NCI-H2029 treated with DMSO at 0.1 percent for 48 hours (cell line): ENCODE measurements around the gene ESAM.

ENCODE experiments used
- DNase-seq: peaks from one replicate; lab custom pipeline; 2025; lab: John Stamatoyannopoulos, UW

ESAM gene

DNA sequence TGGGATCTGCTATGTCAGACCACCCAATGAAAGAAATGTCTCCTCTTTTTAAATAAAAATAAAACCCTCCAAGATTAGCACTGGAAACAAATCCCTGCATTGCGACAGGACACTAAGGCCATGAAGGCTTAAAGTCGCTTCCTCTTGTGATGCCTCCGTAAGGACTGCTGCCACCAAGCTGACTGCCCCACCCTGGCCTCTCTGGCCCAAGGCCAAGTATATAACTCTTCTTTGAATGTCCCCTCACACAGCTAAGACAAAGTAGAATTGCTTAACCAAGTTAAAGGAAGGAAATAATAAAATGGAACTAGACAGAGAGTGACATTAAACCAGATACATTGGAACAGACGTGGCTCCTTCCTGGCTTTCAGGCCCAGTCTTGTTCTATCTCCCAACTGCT, 29.9 kb downstream of the ESAM start:
- DNase-seq = no peak

DNA sequence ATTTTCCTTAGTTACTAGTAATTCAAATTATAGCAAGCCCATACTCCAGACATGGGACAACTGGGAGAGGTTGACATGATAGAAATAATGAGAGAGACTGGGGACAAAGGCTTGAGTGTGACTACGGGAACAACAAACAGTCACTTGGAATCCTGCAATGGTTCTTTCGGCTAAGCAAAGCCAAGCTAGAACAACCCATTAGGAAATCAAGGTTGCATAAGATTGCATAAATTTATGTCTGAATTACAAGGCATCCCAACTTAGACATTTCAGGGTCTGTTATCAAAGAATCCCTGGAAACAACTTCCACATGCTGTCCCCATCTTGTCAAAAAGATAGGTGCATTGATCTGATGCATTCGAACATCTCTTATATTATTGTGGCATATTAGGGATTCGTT, 32.5 kb downstream of the ESAM start:
- no peak for DNase-seq

GRCh38 chr11:124728134-124728533, 34.0 kb downstream of the ESAM start:
- no peak for DNase-seq

GRCh38 chr11:124727474-124727873, 34.6 kb downstream of the ESAM start:
- no peak for DNase-seq

DNA sequence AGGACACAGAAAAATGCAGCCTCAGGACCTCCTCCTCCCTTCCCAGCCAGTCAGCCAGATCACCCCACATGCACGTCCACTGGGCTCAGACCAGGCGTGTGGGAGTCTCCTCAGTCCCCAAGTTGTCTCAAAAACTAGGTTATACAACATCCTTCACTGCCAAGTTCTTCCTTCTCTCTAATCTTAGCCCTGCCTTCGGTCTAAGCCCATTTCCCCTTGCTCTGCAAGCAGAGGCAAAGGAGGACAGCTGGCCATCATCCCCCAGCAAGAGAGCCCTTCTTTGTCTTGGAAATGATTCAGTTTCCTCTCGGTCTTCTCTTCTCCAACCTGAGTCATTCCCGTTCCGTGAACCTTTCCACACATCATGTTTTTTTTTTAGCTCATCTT, 36.4 kb downstream of the ESAM start:
- DNase-seq = no peak

DNA sequence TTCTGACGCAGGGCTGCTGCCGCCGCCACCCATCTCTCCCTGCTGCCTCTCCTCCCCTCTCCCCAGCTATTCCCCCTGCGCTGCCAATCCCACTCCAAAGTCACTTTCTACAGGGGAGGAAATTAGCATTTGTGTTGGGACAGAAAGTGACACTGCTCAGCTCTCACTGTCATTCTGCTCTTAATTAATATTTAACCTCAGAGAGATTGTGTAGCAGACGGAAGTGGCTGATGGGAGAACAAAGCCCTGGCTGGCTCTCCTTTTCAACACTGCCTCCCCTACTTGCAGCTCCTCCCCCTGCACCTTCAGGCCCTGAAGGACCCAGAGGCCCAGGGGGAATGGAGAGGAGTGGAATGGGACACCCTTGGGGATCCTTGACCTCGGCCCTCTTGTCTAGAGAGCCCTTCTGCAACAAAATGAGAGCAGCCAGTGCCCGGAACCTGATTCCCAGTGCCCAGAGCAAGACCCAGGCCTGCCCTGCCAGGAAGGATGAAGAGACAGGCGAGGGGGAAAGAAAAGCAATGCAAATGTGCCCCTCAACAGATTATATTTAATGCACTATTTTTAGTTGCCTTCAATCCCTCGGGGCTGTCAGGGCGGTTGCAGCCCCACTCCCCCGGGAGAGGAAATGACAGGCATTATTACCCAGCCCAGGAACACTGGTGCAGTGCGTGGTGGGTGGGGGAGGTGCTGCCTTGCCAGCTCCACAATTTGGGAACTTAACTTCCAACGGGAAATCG, 36.9 kb downstream of the ESAM start:
- DNase-seq = no peak

GRCh38 chr11:124722176-124722575, 39.9 kb downstream of the ESAM start:
- DNase-seq = no peak

DNA sequence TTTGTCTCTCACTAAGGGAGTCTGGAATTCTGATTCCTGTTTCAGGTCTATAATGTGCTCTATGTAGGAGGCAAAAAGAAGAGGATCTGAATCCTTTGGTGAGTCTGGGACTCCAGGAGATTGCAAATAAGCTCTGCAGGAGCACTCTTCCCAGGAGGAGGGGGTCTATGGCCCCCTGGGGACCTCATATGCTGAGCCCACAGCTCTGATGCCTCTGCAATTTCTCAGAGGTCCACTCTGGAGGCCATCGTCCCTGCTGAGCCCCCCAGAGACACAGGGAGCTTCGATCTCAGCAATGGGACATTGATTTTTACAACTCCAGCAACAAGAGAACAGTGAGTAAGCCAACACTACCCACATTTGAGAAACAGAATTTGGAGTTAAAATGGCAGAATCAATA, 42.6 kb downstream of the ESAM start:
- DNase-seq = no peak

- DNase-seq = no peak
Observed at GRCh38 chr11:124718801-124719200, 43.3 kb downstream of the ESAM start.

DNA sequence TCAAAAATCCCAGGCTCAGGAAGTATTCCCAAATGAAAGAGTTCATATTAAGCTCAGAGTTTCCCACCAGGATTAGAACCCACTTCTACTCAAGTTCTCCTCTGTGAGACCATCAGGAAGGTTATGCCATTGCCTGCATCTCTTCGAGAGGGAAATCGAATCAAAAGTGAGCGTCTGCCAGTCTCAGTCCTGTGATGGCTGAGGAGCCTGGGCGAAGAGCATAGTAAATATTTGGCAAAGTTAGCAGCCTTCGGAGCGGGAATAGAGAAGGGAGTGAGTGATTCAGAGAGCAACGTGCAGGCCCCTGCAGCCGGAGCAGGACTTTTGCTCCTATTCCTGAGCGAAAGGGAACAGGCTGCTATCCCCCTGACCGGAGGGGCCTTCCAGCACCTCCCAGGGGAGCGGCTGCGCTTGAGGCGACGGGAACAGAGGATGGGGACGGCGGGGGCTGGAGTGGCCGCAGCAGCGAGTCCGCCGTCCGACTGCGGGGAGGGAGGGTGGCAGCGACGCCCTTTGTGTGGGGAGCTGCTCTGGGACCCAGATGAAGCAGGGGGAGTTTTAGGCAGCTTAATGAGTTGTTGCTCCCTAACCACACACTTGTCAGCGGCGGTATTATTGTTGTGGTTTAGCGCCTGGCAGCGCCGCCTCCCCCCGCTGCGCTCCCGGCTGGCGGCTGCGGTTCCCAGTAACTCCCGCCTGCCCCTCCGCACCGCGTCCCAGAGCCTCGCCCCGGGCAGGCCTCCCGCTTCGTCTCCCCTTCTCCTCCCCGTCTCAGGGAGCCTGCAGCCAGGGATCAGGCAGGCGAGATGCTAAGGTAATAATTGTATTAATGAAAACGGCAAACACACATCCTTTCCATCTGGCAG, 44.1 kb downstream of the ESAM start:
- DNase-seq = peak; percentile 1

- no peak for DNase-seq
Observed at GRCh38 chr11:124717421-124717785, 44.7 kb downstream of the ESAM start.

GRCh38 chr11:124716591-124716990, 45.5 kb downstream of the ESAM start:
- no peak for DNase-seq

- DNase-seq = no peak
Observed at GRCh38 chr11:124712392-124712791, 49.7 kb downstream of the ESAM start.

GRCh38 chr11:124707829-124708228, 54.3 kb downstream of the ESAM start:
- DNase-seq = no peak
